Ureter (tissue), 1 donor: ENCODE results near the gene SCMH1. TPM values are rescaled to one million over a fixed set of nuclear protein-coding genes. Genes with fewer than 3 reads are reported as not detected.
"Not testable (repeated sequence)": the region's sequence is repeated elsewhere in the genome, so short reads cannot be mapped to it uniquely, and the experiment has no call there.

Source experiments
- DNase-seq: peaks from one replicate; pipeline ENCODE4 v3.0.0-alpha.2; 2020; ENCODE audit warnings: low spot score
- total RNA-seq: library from RNA; stranded (reverse); gene quantifications from one replicate; pipeline ENCODE4 v1.2.4, GENCODE V29; 2023
- donor health status: DM: yes; HTN: yes; CAD: no.

The SCMH1 gene
- total RNA-seq, 1 donor from 2014 or later = 78.4 TPM

GRCh38 chr1:41211608-41212007, 30.5 kb downstream of the SCMH1 start:
- DNase-seq = not testable (repeated sequence)

DNA sequence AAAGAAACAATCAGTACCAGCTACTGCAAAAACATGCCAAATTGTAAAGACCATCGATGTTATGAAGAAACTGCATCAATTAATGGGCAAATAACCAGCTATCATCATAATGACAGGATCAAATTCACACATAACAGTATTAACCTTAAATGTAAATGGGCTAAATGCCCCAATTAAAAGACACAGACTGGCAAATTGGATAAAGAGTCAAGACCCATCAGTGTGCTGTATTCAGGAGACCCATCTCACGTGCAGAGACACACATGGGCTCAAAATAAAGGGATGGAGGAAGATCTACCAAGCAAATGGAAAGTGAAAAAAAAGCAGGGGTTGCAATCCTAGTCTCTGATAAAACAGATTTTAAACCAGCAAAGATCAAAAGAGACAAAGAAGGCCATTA, 35.1 kb downstream of the SCMH1 start:
- not testable (repeated sequence) for DNase-seq

GRCh38 chr1:41200728-41201127, 41.4 kb downstream of the SCMH1 start:
- DNase-seq = no peak

DNA sequence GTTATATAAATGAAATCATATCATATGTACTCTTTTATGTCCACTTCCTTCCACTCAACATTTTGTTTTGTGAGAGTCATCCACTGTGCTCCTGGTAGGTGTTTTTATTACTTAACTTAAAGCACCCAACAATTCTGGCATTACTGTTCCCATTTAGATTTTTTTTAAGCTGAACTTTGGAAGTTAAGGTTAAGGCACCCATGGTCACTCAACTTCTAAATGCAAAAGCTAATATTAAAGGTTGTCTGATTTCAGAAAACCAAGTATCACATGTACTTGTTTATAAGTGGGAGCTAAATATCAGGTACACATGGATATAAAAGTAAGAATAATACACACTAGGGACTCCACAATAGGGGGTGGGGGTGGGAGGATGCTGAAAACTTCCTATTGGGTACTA, 42.7 kb downstream of the SCMH1 start:
- no peak for DNase-seq

DNA sequence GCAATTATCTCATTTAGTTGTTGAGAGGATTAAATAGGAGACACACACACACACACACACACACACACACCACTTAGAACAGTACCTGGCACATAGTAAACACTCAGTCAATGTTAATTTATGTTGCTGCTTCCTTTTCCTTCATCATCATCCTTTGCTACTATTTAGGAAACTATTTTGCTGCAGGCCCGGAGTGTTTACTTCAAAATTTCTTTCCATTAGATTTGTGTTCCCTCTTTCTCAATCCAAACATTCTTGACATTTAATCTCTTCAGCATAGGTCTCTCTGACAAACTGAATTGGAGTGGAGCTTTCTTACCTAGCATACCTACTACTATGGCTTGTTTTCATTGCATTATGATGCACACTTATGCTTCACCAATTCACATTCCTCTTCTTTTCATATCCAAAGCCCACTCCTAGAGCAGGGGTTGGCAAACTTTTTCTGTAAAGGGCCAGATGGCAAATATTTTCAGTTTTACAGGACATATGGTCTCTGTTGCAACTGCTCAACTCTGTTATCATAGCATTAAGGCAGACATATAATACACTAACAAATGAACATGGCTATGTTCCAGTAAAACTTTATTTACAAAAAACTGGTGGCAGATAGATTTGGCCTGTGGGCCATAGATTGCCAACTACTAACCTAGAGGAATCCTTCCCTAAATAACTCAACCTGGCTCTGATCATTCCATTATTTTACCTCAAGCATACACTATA, 49.5 kb downstream of the SCMH1 start:
- DNase-seq = no peak

DNA sequence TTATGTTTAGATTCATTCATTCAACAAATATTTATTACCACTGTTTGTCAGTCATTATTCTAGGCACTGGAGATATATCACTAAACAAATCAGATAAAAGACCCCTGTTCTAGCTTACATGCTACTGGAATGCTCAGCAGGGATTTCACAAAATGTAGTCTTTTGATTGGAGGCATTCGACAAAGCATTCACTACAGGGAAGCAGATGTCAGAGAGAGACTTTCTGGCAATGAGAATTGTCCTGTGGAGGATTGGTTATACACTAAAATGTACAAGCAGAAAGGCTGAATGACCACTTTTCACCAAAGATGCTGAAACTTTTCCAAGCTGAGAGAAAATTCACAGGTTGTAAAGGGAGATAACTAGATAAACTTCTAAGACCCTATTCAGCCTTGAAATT, 57.7 kb downstream of the SCMH1 start:
- no peak for DNase-seq

- not testable (repeated sequence) for DNase-seq
These were observed 63.9 kb downstream of the SCMH1 start for GRCh38 chr1:41178230-41178629.

GRCh38 chr1:41175546-41175945, 66.6 kb downstream of the SCMH1 start:
- DNase-seq = no peak

GRCh38 chr1:41174170-41174569, 67.9 kb downstream of the SCMH1 start:
- no peak for DNase-seq

DNA sequence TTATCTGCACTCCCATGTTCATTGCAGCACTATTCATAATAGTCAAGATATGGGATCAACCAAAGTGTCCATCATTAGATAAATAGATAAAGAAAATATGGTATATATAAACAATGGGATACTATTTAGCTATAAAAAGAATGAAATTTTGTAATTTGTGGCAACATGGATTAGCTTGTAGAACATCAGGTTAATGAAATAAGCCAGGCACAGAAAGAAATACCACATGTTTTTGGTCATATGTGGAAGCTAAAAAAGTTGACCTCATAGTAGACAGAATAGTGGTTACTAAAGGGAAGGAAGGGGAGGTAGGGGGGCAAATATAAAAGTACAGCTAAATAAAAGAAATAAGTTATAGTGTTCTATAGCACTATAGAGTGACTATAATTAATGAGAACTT, 68.5 kb downstream of the SCMH1 start:
- DNase-seq = no peak

GRCh38 chr1:41171266-41171874, 70.7 kb downstream of the SCMH1 start:
- DNase-seq = no peak

DNA sequence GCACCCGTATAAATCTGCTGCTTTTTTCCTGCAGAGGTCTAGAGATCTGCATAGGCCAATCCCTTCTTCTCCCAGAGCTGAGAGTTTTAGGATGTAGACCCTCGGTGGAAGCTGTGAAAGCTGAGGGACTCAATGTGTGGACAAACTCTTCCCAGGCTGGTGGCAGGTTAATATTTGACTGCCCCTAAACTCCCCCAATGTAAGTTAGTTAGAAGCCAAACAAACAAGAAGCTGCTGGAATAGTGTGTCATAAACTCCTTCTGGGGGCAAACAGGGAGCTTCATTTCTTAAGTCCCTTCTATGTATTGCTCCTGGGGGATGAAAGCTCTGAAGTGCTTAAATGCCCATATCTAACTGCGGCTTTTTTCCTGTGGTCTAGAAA, 72.3 kb downstream of the SCMH1 start:
- no peak for DNase-seq

- no peak for DNase-seq
These were observed 72.9 kb downstream of the SCMH1 start for GRCh38 chr1:41169066-41169798.

- no peak for DNase-seq
These were observed 74.4 kb downstream of the SCMH1 start for GRCh38 chr1:41167667-41168066.

DNA sequence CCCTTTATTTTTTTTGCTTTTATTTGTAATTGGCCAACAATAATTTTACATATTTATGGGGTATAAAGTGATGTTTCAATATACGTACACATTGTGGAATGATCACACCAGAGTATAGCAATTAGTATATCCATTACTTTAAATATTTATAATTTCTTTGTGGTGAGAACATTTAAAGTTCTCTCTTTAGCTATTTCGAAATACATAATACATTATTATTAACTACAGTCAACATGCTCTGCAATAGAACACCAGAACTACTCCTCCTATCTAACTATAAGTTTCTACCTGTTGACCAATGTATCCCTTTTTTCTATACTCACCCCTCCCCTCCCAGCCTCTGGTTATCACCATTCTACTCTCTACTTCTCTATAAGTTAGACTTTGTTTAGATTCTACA, 77.4 kb downstream of the SCMH1 start:
- no peak for DNase-seq

- DNase-seq = no peak
These were observed 79.7 kb downstream of the SCMH1 start for GRCh38 chr1:41162441-41162840.

DNA sequence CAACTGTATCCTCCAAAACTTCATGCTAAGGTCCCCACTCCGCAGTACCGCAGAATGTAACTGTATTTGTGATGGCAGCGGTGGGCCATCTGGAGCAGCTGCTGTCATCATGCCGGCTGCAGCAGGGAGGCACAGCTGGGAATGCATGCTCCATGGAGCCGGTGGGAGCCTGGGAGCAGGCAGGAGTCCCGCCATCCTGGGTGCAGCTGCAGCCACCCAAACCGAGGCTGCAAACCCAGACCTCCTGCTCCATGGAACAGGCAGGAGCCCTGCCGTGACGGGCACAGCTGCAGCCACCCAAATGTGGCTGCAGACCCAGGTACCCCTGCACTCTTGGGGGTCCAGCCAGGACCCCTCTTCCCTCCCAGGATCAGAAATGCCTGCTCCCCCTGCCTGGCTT, 80.3 kb downstream of the SCMH1 start:
- DNase-seq = no peak

- DNase-seq = no peak
These were observed 81.5 kb downstream of the SCMH1 start for GRCh38 chr1:41160498-41161110.

GRCh38 chr1:41158966-41159365, 83.1 kb downstream of the SCMH1 start:
- DNase-seq = no peak

DNA sequence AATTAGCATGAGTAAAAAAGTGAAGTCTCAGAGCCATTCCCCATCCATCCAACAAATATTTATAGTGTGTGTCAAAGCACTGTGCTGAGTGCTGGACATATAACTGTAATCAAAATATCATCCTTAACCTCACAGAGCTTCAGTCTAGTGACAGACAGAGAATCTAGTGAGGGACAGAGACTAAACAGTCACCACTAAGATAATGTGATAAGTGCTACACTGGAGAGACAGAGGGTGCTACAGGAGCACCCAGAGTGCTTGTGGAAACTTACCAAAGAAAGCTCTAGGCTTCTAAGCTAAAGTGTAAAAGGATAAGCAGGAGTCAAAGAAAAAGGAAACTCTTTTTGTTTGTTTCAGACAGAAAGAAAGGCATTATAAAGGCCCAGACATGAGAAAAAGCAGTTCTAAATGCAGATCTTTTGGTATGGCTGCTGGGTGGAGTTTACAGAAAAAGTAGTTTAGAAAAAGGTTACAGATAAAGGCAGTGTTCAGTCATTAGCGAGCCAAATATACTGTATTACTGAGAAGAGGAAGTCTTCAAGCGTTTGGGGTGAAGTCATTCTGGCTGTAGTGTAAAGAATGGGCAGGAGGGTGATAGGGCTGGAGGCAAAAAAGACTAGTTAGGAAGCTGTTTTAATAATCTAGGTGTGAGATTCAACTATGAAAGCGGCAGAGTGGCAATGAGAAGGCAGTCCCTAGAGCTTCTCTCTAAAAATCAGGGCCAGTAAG, 83.8 kb downstream of the SCMH1 start:
- DNase-seq = no peak

- no peak for DNase-seq
These were observed 87.0 kb downstream of the SCMH1 start for GRCh38 chr1:41155105-41155504.

GRCh38 chr1:41153750-41154274, 88.3 kb downstream of the SCMH1 start:
- no peak for DNase-seq
